HCT116 (cell line): ENCODE data around the gene ZNF48. TPM values are rescaled to one million over a fixed set of nuclear protein-coding genes. Genes with fewer than 3 reads are reported as not detected.

Experiments used
- ATAC-seq: fragments of 200-7000 bp; cut with Tn5 transposase; 2 replicates; pipeline ENCODE4 v1.9.1; 2020; ENCODE audit warnings: mild to moderate bottlenecking, moderate library complexity
- BruUV-seq: library from RNA; stranded (reverse); fragments of 400-500 nt; replicated peaks from 2 replicates; lab custom pipeline; 2021; lab: Mats Ljungman, UMichigan
- CTCF ChIA-PET: fragments of 300-600 bp; sonication (Branson Sonifier 250); formaldehyde crosslinking; loops from one replicate; lab custom pipeline; 2021; ENCODE audit warnings: antibody characterized with exemption; lab: Charles Lee
- POLR2A ChIA-PET: fragments of 300-600, 350-600 bp; sonication (Branson Sonifier 250); formaldehyde crosslinking; loops from one replicate; lab custom pipeline; 2021; ENCODE audit warnings: antibody characterized with exemption; lab: Charles Lee
- RAD21 ChIA-PET, 2 experiments: fragments of 300-600 bp; sonication (Branson Sonifier 250); formaldehyde crosslinking; loops; one replicate each; lab custom pipeline; 2023; ENCODE audit warnings: low total read pairs in 2 of 2; ENCODE audit not compliant: uncharacterized antibody in 2 of 2, unreplicated experiment in 2 of 2, low non-redundant PET in 1 of 2; lab: Charles Lee
- DNase-seq: peaks from one replicate; pipeline ENCODE4 v3.0.0-alpha.2; 2010; ENCODE audit warnings: low read depth, low spot score
- H2AFZ ChIP-seq: fragments of 200-600 bp; shearing (Covaris generic), sonication (generic); 2 replicates; pipeline ENCODE4 v1.6.1; 2017; ENCODE audit warnings: low read depth, mixed run types, mixed read lengths, antibody characterized with exemption, low read length; ENCODE audit not compliant: poor library complexity, severe bottlenecking
- H3K27ac ChIP-seq: 2 replicates; pipeline ENCODE4 v1.5.1; 2012; ENCODE audit warnings: low read depth, low read length
- H3K27me3 ChIP-seq: fragments of 200-600 bp; sonication (generic); 2 replicates; pipeline ENCODE4 v1.6.1; 2016; ENCODE audit warnings: mixed run types, low read length, mixed read lengths; ENCODE audit not compliant: insufficient read depth
- H3K36me3 ChIP-seq, 2 experiments: fragments of 200-500 bp in 1 of 2; fragments of 200-600 bp in 1 of 2; sonication (Bioruptor generic) in 1 of 2; sonication (generic) in 1 of 2; 2 replicates each; pipeline versions ENCODE4 v1.5.1 to v1.6.1; 2014 to 2016; ENCODE audit warnings: low read length in 2 of 2, inconsistent platforms in 1 of 2, mixed read lengths in 1 of 2, mixed run types in 1 of 2; ENCODE audit not compliant: insufficient read depth in 2 of 2, control insufficient read depth in 1 of 2
- H3K4me1 ChIP-seq, 2 experiments: fragments of 200-600 bp in 1 of 2; sonication (generic) in 1 of 2; 2 replicates each; pipeline versions ENCODE4 v1.5.1 to v1.6.1; 2012 to 2017; ENCODE audit warnings: low read length in 2 of 2, inconsistent platforms in 1 of 2, mild to moderate bottlenecking in 1 of 2, mixed read lengths in 1 of 2, mixed run types in 1 of 2, moderate library complexity in 1 of 2; ENCODE audit not compliant: insufficient read depth in 2 of 2, control insufficient read depth in 1 of 2
- H3K4me2 ChIP-seq: fragments of 200-600 bp; sonication (generic); 2 replicates; pipeline ENCODE4 v1.6.1; 2017; ENCODE audit warnings: mixed run types, low read length, mixed read lengths
- H3K4me3 ChIP-seq, 2 experiments: fragments of 200-600 bp in 1 of 2; sonication (generic) in 1 of 2; replicated peaks in 1 of 2; 2 replicates each; pipeline ENCODE4 v1.5.1; 2011 to 2016; ENCODE audit warnings: low read length in 2 of 2, control low read depth in 1 of 2, low read depth in 1 of 2, mild to moderate bottlenecking in 1 of 2, mixed read lengths in 1 of 2, mixed run types in 1 of 2
- H3K79me2 ChIP-seq: fragments of 200-600 bp; sonication (generic); 2 replicates; pipeline ENCODE4 v1.6.1; 2017; ENCODE audit warnings: mild to moderate bottlenecking, mixed run types, low read length, moderate library complexity, mixed read lengths; ENCODE audit not compliant: insufficient read depth
- H3K9ac ChIP-seq: fragments of 200-600 bp; sonication (generic); 2 replicates; pipeline ENCODE4 v1.6.1; 2016; ENCODE audit warnings: low read length, mixed read lengths
- H3K9me2 ChIP-seq: fragments of 200-600 bp; sonication (generic), shearing (Covaris generic); 2 replicates; pipeline ENCODE4 v1.6.1; 2017; ENCODE audit warnings: mixed run types, mild to moderate bottlenecking, moderate library complexity; ENCODE audit not compliant: insufficient read depth
- H3K9me3 ChIP-seq, 2 experiments: fragments of 200-500 bp in 1 of 2; fragments of 200-600 bp in 1 of 2; sonication (Bioruptor generic) in 1 of 2; sonication (generic) in 1 of 2; 2 replicates each; pipeline ENCODE4 v1.6.1; 2014 to 2017; ENCODE audit warnings: low read length in 2 of 2, mixed read lengths in 2 of 2, inconsistent platforms in 1 of 2, low read depth in 1 of 2, mild to moderate bottlenecking in 1 of 2, mixed run types in 1 of 2, moderate library complexity in 1 of 2; ENCODE audit not compliant: control insufficient read depth in 1 of 2, insufficient read depth in 1 of 2
- H4K20me1 ChIP-seq: fragments of 200-600 bp; sonication (generic), shearing (Covaris generic); 2 replicates; pipeline ENCODE4 v1.6.1; 2017; ENCODE audit warnings: mixed run types, mild to moderate bottlenecking, moderate library complexity; ENCODE audit not compliant: insufficient read depth
- EGR1 ChIP-seq: IDR thresholded peaks from 2 replicates; pipeline ENCODE4 v1.6.1; 2012; ENCODE audit warnings: low read depth
- ELF1 ChIP-seq: IDR thresholded peaks from 2 replicates; pipeline ENCODE4 v1.6.1; 2012; ENCODE audit warnings: low read depth, borderline replicate concordance
- FOSL1 ChIP-seq: IDR thresholded peaks from 2 replicates; pipeline ENCODE4 v1.6.1; 2012; ENCODE audit warnings: low read depth
- JUND ChIP-seq: IDR thresholded peaks from 2 replicates; pipeline ENCODE4 v1.6.1; 2012
- POLR2A ChIP-seq: IDR thresholded peaks from 2 replicates; pipeline ENCODE4 v1.7.0; 2011; ENCODE audit warnings: borderline replicate concordance; ENCODE audit not compliant: insufficient read depth, insufficient read length; ENCODE audit errors: extremely low read depth
- POLR2AphosphoS5 ChIP-seq: IDR thresholded peaks from 2 replicates; pipeline ENCODE4 v1.6.1; 2011; ENCODE audit warnings: mild to moderate bottlenecking, low read depth, low read length, moderate library complexity
- SIN3A ChIP-seq: IDR thresholded peaks from 2 replicates; pipeline ENCODE4 v1.6.1; 2012; ENCODE audit warnings: low read depth
- SRF ChIP-seq: IDR thresholded peaks from 2 replicates; pipeline ENCODE4 v1.6.1; 2012; ENCODE audit warnings: low read depth
- TCF7L2 ChIP-seq: IDR thresholded peaks from 2 replicates; pipeline ENCODE4 v1.7.0; 2011; ENCODE audit warnings: borderline replicate concordance, inconsistent platforms; ENCODE audit not compliant: insufficient read depth, insufficient read length; ENCODE audit errors: extremely low read depth
- ZNF274 ChIP-seq: fragments of 200-500 bp; sonication (Bioruptor generic); IDR thresholded peaks from 2 replicates; pipeline ENCODE4 v1.6.1; 2014; ENCODE audit warnings: mild to moderate bottlenecking, low read depth, low read length, inconsistent platforms
- intact Hi-C: fragments of 100-400 bp; cut with micrococcal nuclease; formaldehyde crosslinking; loops from 2 replicates; pipeline ENCODE4 v1.10.0; 2022
- total RNA-seq: library from RNA; stranded (reverse); gene quantifications from one replicate; pipeline ENCODE4 v1.2.1, GENCODE V29; 2021; ENCODE audit not compliant: unreplicated experiment
- TF ChIP-seq, protein P1 (sequence below), 3 experiments: fragments of 200-600 bp in 1 of 3; sonication (generic) in 1 of 3; IDR thresholded peaks in 2 of 3; conservative IDR thresholded peaks in 1 of 3; 2 replicates each; pipeline ENCODE4 v1.5.1; 2012 to 2017; ENCODE audit warnings: low read depth in 2 of 3, low read length in 2 of 3, antibody characterized with exemption in 1 of 3, borderline replicate concordance in 1 of 3, control low read depth in 1 of 3, mild to moderate bottlenecking in 1 of 3, mixed read lengths in 1 of 3, mixed run types in 1 of 3, moderate library complexity in 1 of 3; ENCODE audit not compliant: insufficient read depth in 1 of 3
- TF ChIP-seq, protein P2 (sequence below): IDR thresholded peaks from 2 replicates; pipeline ENCODE4 v1.6.1; 2011; ENCODE audit warnings: mild to moderate bottlenecking, low read length, moderate library complexity; ENCODE audit not compliant: insufficient replicate concordance; ENCODE audit errors: extremely low read depth

Gene ZNF48
- total RNA-seq, 1 experiment from 2014 or later = 17.9 TPM

DNA sequence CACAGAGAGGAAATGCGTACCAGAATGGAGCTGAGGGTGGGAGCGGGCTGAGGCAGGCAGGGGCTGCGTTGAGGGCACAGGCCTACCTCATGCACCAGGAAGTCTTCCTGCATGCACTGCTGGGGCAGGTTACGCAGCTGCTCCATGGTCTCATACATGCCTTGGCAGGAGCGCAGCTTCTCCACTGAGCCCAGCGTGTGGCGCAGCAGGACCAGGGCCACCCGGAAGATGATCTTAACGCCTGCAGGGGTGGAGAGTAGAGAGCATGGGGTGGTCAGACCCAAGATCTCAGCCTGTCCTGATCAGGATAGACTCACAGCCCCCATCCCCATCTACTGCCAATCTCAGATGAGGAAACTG, 36.7 kb upstream of the ZNF48 start:
- Histone ChIP-seq H3K27me3 (no peaks in the 10 kb centered on the region), H3K9ac (no peak overlapping the region), H3K4me2 (no peak overlapping the region), H2AFZ (no peak overlapping the region), H3K79me2 (peaks cover 50% of the 10 kb centered on the region), H3K27ac (no peak overlapping the region; the same call in 1 of the 2 replicates), H3K4me3 (no peak overlapping the region), H3K4me1 (peaks cover 18 to 30% of the 10 kb centered on the region in 2 experiments), H3K9me3 (no peaks in the 10 kb centered on the region), H4K20me1 (no peaks in the 10 kb centered on the region), H3K36me3 (peaks cover 11 to 30% of the 10 kb centered on the region in 2 experiments; a peak in 3 of 4 replicates), H3K9me2 (no peaks in the 10 kb centered on the region)
- BruUV-seq = no TSS peak
- ATAC-seq = no peak
- TF ChIP-seq FOSL1 (no peak), EGR1 (no peak), TCF7L2 (no peak), ZNF274 (no peak), JUND (no peak), ELF1 (no peak), POLR2A (no peak), SIN3A (no peak), SRF (no peak), POLR2AphosphoS5 (no peak)
- TF ChIP-seq, protein P1, sequence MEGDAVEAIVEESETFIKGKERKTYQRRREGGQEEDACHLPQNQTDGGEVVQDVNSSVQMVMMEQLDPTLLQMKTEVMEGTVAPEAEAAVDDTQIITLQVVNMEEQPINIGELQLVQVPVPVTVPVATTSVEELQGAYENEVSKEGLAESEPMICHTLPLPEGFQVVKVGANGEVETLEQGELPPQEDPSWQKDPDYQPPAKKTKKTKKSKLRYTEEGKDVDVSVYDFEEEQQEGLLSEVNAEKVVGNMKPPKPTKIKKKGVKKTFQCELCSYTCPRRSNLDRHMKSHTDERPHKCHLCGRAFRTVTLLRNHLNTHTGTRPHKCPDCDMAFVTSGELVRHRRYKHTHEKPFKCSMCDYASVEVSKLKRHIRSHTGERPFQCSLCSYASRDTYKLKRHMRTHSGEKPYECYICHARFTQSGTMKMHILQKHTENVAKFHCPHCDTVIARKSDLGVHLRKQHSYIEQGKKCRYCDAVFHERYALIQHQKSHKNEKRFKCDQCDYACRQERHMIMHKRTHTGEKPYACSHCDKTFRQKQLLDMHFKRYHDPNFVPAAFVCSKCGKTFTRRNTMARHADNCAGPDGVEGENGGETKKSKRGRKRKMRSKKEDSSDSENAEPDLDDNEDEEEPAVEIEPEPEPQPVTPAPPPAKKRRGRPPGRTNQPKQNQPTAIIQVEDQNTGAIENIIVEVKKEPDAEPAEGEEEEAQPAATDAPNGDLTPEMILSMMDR (IDR thresholded peaks at IDR 0.05 in 2 of 3, conservative IDR thresholded peaks at IDR 0.05 in 1 of 3; ENCODE audit: borderline replicate concordance in 1 of 3, insufficient read depth in 1 of 3, low read depth in 2 of 3, low read length in 2 of 3) = no peak
- TF ChIP-seq, protein P2, sequence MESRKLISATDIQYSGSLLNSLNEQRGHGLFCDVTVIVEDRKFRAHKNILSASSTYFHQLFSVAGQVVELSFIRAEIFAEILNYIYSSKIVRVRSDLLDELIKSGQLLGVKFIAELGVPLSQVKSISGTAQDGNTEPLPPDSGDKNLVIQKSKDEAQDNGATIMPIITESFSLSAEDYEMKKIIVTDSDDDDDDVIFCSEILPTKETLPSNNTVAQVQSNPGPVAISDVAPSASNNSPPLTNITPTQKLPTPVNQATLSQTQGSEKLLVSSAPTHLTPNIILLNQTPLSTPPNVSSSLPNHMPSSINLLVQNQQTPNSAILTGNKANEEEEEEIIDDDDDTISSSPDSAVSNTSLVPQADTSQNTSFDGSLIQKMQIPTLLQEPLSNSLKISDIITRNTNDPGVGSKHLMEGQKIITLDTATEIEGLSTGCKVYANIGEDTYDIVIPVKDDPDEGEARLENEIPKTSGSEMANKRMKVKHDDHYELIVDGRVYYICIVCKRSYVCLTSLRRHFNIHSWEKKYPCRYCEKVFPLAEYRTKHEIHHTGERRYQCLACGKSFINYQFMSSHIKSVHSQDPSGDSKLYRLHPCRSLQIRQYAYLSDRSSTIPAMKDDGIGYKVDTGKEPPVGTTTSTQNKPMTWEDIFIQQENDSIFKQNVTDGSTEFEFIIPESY = no peak
- intact Hi-C loops = no loop called here
- POLR2A ChIA-PET = no interaction called here
- RAD21 ChIA-PET = no interaction called here
- CTCF ChIA-PET = no interaction called here
- DNase-seq = no peak
